HG03442 (cell line): ENCODE measurements around the gene SOCS7.
"Not testable (repeated sequence)": the region's sequence is repeated elsewhere in the genome, so short reads cannot be mapped to it uniquely, and the experiment has no call there.

Experiments used
- ATAC-seq: cut with Tn5 transposase; IDR thresholded peaks from one replicate; pipeline ENCODE4 v1.9.1; 2021; ENCODE audit warnings: mild to moderate bottlenecking, moderate library complexity; ENCODE audit not compliant: unreplicated experiment

Gene SOCS7

GRCh38 chr17:38434178-38434665 is 82.6 kb downstream of the SOCS7 start:
- ATAC-seq, result no peak

GRCh38 chr17:38435795-38436194 is 84.2 kb downstream of the SOCS7 start:
- ATAC-seq, result no peak

- no peak for ATAC-seq
Observed at GRCh38 chr17:38436386-38436785, 84.7 kb downstream of the SOCS7 start.

GRCh38 chr17:38437313-38437712 is 85.7 kb downstream of the SOCS7 start:
- not testable (repeated sequence) for ATAC-seq

GRCh38 chr17:38439436-38439835 is 87.8 kb downstream of the SOCS7 start:
- ATAC-seq, result no peak

- no peak for ATAC-seq
Observed at GRCh38 chr17:38440614-38441397, 89.2 kb downstream of the SOCS7 start.

GRCh38 chr17:38441429-38442061 is 89.9 kb downstream of the SOCS7 start:
- no peak for ATAC-seq

GRCh38 chr17:38442548-38442947 is 90.9 kb downstream of the SOCS7 start:
- ATAC-seq, result no peak

- no peak for ATAC-seq
Observed at GRCh38 chr17:38443356-38444031, 91.8 kb downstream of the SOCS7 start.

GRCh38 chr17:38444151-38444550 is 92.5 kb downstream of the SOCS7 start:
- no peak for ATAC-seq

GRCh38 chr17:38447502-38448085 is 96.0 kb downstream of the SOCS7 start:
- ATAC-seq, result no peak

GRCh38 chr17:38448208-38448771 is 96.6 kb downstream of the SOCS7 start:
- ATAC-seq, result no peak

- no peak for ATAC-seq
Observed at GRCh38 chr17:38449364-38449763, 97.7 kb downstream of the SOCS7 start.

- ATAC-seq, result no peak
Observed at GRCh38 chr17:38450557-38451029, 98.9 kb downstream of the SOCS7 start.

GRCh38 chr17:38451030-38451839 is 99.6 kb downstream of the SOCS7 start:
- no peak for ATAC-seq

- ATAC-seq, result no peak
Observed at GRCh38 chr17:38451840-38452529, 100.3 kb downstream of the SOCS7 start.

GRCh38 chr17:38452719-38453118 is 101.1 kb downstream of the SOCS7 start:
- ATAC-seq, result no peak

GRCh38 chr17:38453951-38454421 is 102.3 kb downstream of the SOCS7 start:
- ATAC-seq, result no peak

- ATAC-seq, result no peak
Observed at GRCh38 chr17:38454532-38454931, 102.9 kb downstream of the SOCS7 start.
